SU-DHL-6 (cell line): ENCODE data around the gene FBN1.

Experiments used
- CTCF ChIP-seq: fragments of 200-600 bp; sonication (generic); IDR thresholded peaks from one replicate; pipeline ENCODE4 v1.5.1; 2017; ENCODE audit warnings: antibody characterized with exemption, mild to moderate bottlenecking, low read length, moderate library complexity; ENCODE audit not compliant: insufficient read depth, poor library complexity, severe bottlenecking
- EZH2phosphoT487 ChIP-seq: fragments of 200-600 bp; sonication (generic), shearing (Covaris generic); conservative IDR thresholded peaks from 2 replicates; pipeline ENCODE4 v1.6.1; 2018; ENCODE audit warnings: mild to moderate bottlenecking, antibody characterized with exemption, low read length, moderate library complexity, mixed read lengths

GRCh38 chr15:48577469-48577868, 68.0 kb downstream of the FBN1 start:
- no peak for TF ChIP-seq CTCF
- TF ChIP-seq EZH2phosphoT487: no peak
